ENCODE measurements around the gene VASN.

GRCh38 chr16:4431023-4431422 is 59.4 kb downstream of the VASN start:
- TF ChIP-seq CTCF (IDR thresholded peaks at IDR 0.05) (no peak), POLR2A (IDR thresholded peaks at IDR 0.05) (no peak)
